DMS79 (cell line): ENCODE results near the gene PCSK2.

ENCODE experiments used
- DNase-seq: peaks from one replicate; lab custom pipeline; 2025; lab: John Stamatoyannopoulos, UW

PCSK2 gene

GRCh38 chr20:17399303-17399985, 172.6 kb downstream of the PCSK2 start:
- DNase-seq: no peak

GRCh38 chr20:17403461-17403860, 176.6 kb downstream of the PCSK2 start:
- no peak for DNase-seq

GRCh38 chr20:17406051-17406590, 179.3 kb downstream of the PCSK2 start:
- no peak for DNase-seq

- DNase-seq: no peak
These were observed 180.7 kb downstream of the PCSK2 start for GRCh38 chr20:17407550-17407949.

GRCh38 chr20:17417225-17417624, 190.4 kb downstream of the PCSK2 start:
- DNase-seq: no peak

- peak; percentile 18 for DNase-seq
These were observed 191.9 kb downstream of the PCSK2 start for GRCh38 chr20:17418737-17419136.

- peak; percentile 13 for DNase-seq
These were observed 192.7 kb downstream of the PCSK2 start for GRCh38 chr20:17419479-17420041.

GRCh38 chr20:17421493-17421892, 194.7 kb downstream of the PCSK2 start:
- DNase-seq: no peak

- no peak for DNase-seq
These were observed 196.9 kb downstream of the PCSK2 start for GRCh38 chr20:17423782-17424181.

GRCh38 chr20:17427638-17428037, 200.8 kb downstream of the PCSK2 start:
- DNase-seq: no peak

GRCh38 chr20:17430125-17430950, 203.5 kb downstream of the PCSK2 start:
- DNase-seq: no peak

GRCh38 chr20:17431621-17432364, 205.0 kb downstream of the PCSK2 start:
- no peak for DNase-seq

- DNase-seq: no peak
These were observed 209.8 kb downstream of the PCSK2 start for GRCh38 chr20:17436664-17437063.

- DNase-seq: no peak
These were observed 210.4 kb downstream of the PCSK2 start for GRCh38 chr20:17437251-17437650.

- DNase-seq: no peak
These were observed 211.7 kb downstream of the PCSK2 start for GRCh38 chr20:17438436-17439039.

GRCh38 chr20:17439616-17440296, 212.9 kb downstream of the PCSK2 start:
- DNase-seq: peak; percentile 25

- DNase-seq: no peak
These were observed 214.9 kb downstream of the PCSK2 start for GRCh38 chr20:17441745-17442144.

GRCh38 chr20:17442588-17442987, 215.7 kb downstream of the PCSK2 start:
- DNase-seq: no peak

GRCh38 chr20:17443131-17443858, 216.5 kb downstream of the PCSK2 start:
- DNase-seq: no peak

- DNase-seq: no peak
These were observed 217.3 kb downstream of the PCSK2 start for GRCh38 chr20:17444091-17444490.
